GM19455 (cell line): Measurements from ENCODE around the gene FMNL2.
"Not testable (repeated sequence)": the region's sequence is repeated elsewhere in the genome, so short reads cannot be mapped to it uniquely, and the experiment has no call there.

Experiments used
- ATAC-seq: cut with Tn5 transposase; IDR thresholded peaks from one replicate; pipeline ENCODE4 v1.9.1; 2021; ENCODE audit not compliant: unreplicated experiment

Gene FMNL2

DNA sequence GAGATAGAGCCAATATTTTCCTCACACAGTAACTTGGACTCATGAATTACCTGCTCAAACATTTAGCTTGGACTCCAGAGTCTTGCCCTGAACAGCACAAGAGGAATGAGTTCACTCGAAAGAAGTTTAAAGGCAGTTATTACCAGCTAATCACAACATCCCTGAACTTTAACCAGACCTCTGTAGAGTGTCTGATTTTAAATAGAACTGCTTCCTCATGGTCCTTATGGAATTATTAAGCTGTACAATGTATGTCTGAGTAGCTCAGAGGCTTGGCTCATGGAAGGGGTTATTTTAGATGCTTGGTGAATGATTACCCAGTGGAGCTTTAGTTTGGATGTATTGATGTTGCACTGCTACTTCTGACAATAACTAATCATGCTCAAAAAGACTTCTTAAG, 183.1 kb downstream of the FMNL2 start:
- no peak for ATAC-seq

- no peak for ATAC-seq
Measured at GRCh38 chr2:152518641-152519580, 183.9 kb downstream of the FMNL2 start.

- no peak for ATAC-seq
Measured at GRCh38 chr2:152519581-152519952, 184.6 kb downstream of the FMNL2 start.

- no peak for ATAC-seq
Measured at GRCh38 chr2:152520759-152521158, 185.8 kb downstream of the FMNL2 start.

DNA sequence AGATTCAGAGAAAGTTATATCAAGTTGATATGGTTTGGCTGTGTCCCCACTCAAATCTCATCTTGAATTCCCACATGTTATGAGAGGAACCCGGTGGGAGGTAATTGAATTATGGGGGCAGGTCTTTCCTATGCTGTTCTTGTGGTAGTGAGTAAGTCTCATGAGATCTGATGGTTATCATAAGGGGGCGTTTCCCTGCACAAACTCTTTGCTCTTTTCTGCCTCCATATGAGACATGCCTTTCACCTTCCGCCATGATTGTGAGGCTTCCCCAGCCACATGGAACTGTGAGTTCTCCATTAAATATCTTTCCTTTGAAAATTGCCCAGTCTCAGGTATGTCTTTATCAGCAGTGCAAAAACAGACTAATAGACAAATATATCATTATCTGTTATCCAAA, 187.5 kb downstream of the FMNL2 start:
- ATAC-seq, result not testable (repeated sequence)

DNA sequence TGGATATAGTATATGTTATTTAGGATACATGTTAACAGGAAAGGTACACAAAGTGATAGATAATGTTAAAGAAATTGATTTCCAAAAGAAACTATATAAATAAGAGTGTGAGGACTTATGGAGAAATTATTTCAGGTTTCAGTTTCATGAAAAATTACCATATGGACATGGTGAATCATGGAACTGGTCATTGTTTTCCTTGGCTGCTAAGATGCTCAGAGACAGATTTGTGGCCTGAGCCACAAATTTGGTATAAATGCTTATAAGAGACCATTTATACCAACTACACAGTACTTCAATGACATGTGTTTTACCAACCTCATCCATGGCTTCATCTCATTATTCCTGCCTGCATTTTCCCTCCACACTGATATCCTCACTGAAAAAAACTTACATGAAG, 188.1 kb downstream of the FMNL2 start:
- ATAC-seq, result no peak

- no peak for ATAC-seq
Measured at GRCh38 chr2:152525277-152525838, 190.4 kb downstream of the FMNL2 start.

DNA sequence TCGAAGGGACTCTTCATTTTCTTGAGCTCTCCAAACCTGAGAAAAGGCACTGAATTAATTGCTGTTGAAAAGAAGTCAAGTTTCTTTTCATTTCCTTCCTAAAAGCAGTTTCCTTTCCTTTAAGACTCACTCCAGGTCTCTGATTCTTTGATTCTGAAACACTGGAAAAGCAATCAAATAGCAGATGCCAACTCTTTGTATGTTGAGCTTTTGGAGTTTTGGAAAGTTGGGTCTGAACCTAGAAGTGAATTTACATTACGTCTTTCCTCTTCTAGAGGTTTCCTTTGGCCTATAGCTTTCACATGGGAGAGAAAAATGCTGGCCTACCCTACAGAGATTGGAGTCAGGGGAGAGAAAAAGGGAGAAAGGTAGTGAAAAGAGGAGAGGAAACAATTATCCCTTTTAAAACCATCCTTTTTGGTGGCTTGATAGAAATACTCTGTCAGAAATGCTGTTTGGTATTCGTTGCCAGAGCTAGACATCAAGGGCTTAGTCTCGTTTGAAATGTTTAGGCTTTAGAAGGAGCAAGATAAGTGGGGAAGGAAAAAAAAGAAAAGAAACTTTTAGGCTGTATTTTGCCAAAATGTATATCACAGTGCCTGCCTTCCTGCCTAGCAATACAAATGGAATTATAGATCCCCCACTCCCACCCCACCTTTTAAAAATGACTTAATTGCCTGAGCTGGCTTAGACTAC, 194.6 kb downstream of the FMNL2 start:
- ATAC-seq, result no peak

GRCh38 chr2:152532241-152532640, 197.3 kb downstream of the FMNL2 start:
- no peak for ATAC-seq

DNA sequence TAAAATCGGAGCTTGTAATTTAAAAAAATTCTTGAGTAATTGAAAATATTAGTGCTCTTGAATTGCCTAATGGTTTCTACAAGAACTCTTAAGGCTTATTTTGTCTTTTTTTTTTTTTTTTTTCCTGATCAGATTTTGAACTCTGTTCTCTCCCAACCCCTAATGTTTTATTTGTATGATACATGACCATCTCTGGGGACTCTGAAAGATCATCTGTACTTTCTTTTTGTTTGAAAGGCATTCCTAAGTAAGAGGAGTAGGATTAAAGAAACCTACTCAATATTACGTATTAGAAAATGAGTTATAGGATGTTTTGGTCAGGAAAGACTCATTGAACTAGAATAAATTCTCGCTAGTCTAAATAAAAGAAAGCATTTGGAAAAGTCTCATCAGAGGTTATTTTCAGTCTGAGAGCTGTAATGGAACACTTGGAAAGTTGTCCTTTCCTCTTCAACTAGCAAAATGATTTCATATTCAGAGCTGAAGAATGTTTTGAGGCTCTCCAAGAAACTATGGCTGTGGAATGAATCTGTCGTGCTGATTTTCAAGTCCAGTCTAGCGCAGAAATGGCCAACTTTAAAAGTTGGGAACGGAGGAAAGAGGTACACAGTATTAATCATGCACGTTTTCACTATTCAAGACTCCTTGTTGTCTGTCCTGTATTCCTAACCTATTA, 199.6 kb downstream of the FMNL2 start:
- no peak for ATAC-seq

GRCh38 chr2:152537081-152537651, 202.2 kb downstream of the FMNL2 start:
- ATAC-seq, result no peak

DNA sequence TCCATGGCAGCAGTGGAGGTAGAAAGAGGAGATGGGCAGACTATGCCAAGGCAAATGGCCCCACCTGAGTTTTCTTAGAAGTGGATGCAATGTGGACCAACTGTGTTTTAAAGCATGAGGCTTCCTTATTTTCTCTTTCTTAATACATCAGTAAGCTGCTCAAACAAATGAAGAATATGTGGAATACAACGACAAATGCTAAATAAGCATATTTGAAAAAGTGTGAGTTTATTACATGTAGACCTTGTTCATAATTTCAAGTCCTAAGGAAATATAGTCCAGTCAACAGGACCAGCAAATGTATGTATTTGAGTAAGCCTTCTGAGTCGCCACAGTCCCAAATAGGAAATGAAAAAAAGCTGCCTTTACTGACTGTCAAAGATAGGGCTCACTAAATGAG, 204.4 kb downstream of the FMNL2 start:
- ATAC-seq, result no peak

- no peak for ATAC-seq
Measured at GRCh38 chr2:152541712-152542111, 206.7 kb downstream of the FMNL2 start.

- no peak for ATAC-seq
Measured at GRCh38 chr2:152542337-152542994, 207.5 kb downstream of the FMNL2 start.

DNA sequence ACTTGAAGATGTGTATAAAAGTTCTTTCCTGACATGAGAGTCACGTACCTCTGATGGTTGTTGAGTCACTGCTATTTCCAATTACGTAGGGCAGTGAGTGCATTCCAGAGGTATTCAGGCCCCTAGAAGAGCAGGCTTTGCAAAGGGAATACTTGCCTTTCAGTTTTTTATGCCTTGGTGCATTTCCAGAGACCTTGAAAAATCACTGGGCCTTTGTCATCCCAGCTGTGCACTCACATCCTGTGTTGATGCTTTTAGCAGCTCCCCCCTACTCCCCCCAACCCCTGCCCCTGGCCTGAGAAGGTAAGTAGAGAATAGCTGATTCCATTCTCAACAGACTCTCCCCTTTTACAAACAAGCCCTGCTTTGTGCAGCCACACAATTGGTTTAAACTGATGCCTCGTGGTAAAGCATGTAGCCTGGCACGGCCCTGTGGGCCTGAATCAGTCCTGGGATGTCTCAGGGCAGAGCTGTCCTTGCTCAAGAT, 208.1 kb downstream of the FMNL2 start:
- no peak for ATAC-seq

- no peak for ATAC-seq
Measured at GRCh38 chr2:152543717-152544116, 208.7 kb downstream of the FMNL2 start.

DNA sequence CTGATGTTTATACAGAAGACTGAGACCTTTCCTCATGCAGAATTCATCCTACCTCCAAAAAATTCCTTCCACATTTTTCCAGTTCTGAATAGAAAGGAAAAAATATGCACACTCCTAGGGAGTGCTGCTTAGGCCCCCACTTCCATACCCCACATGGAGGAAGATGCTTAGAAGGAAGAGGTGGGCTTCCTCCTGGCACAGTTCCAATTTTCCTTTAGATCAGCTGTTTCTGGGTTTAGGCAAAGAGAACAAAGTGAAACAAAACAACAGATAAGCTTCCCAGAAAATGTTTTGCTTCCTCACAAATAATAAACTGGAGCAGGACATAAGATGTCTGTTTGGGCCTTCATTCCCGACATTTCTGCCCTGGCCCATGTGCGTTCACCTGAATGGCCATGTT, 209.7 kb downstream of the FMNL2 start:
- no peak for ATAC-seq

- ATAC-seq, result no peak
Measured at GRCh38 chr2:152546230-152546837, 211.4 kb downstream of the FMNL2 start.

DNA sequence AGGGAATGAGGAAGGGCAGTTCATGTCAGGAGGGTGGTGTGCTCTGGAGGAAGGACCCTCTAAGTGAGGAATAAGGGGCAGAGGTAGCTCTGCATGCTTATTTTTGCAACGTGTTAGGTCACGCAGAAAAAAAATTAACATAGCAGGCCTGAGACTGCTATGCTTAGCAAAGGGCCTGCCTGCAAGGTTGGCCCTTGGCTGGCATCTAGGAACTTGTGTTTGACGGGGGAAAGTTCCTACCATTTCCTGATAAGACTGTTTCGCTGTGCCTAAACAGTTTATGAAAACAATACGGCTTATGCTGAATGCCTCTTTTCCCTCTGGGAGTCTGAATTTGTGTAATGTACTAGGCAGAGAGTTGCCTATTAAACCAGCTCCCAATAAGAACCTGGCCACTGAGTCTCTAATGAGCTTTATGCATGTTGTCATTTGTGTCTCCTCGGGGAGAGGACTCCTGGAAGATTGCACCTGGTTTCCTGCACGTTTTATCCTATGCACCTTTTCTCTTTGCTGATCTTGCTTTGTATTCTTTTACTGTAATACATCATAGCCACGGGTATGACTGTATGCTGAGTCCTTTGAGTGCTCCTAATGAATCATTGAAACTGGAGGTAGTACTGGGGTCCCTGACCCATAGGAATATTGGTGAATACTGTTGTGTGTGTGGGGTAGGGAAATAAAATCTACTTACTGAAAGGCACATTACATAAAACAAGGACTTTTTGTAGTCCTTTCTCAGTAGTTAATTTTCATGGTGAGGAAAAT, 213.3 kb downstream of the FMNL2 start:
- no peak for ATAC-seq
